Rectal smooth muscle tissue (tissue), 1 donor: ENCODE data around the gene CABLES2.

Source experiments
- H3K27ac ChIP-seq: one replicate; pipeline ENCODE4 v1.7.0; 2013; ENCODE audit warnings: low read depth, low read length, inconsistent platforms
- H3K27me3 ChIP-seq: one replicate; pipeline ENCODE4 v1.7.0; 2013; ENCODE audit warnings: low read length; ENCODE audit not compliant: control insufficient read depth, insufficient read depth
- H3K36me3 ChIP-seq: one replicate; pipeline ENCODE4 v1.7.0; 2013; ENCODE audit warnings: low read length; ENCODE audit not compliant: control insufficient read depth, insufficient read depth
- H3K4me1 ChIP-seq: one replicate; pipeline ENCODE4 v1.7.0; 2013; ENCODE audit warnings: low read length; ENCODE audit not compliant: control insufficient read depth, insufficient read depth
- H3K4me3 ChIP-seq: one replicate; pipeline ENCODE4 v1.7.0; 2013; ENCODE audit warnings: low read length
- H3K9ac ChIP-seq: one replicate; pipeline ENCODE4 v1.7.0; 2013; ENCODE audit warnings: low read length

The CABLES2 gene

GRCh38 chr20:62392621-62393334, 14.3 kb downstream of the CABLES2 start:
- Histone ChIP-seq H3K27ac (no peak overlapping the region), H3K27me3 (no peaks in the 10 kb centered on the region), H3K36me3 (peaks cover 17% of the 10 kb centered on the region)

GRCh38 chr20:62392077-62392418, 15.0 kb downstream of the CABLES2 start:
- H3K9ac ChIP-seq = no peak overlapping the region
- no peak overlapping the region for H3K4me3 ChIP-seq
- no peak overlapping the region for H3K27ac ChIP-seq
- H3K4me1 ChIP-seq = peaks cover 5% of the 10 kb centered on the region
- peaks cover 14% of the 10 kb centered on the region for H3K36me3 ChIP-seq
- H3K27me3 ChIP-seq = no peaks in the 10 kb centered on the region

More at GRCh38 chr20:62392621-62393334, 14.3 kb downstream of the CABLES2 start:
- Histone ChIP-seq H3K4me3 (no peak overlapping the region), H3K9ac (no peak overlapping the region), H3K4me1 (peaks cover under 1% of the 10 kb centered on the region)

GRCh38 chr20:62391165-62392076, 15.7 kb downstream of the CABLES2 start:
- Histone ChIP-seq H3K4me3 (no peak overlapping the region), H3K36me3 (peaks cover 14% of the 10 kb centered on the region), H3K4me1 (peaks cover 5% of the 10 kb centered on the region), H3K27ac (no peak overlapping the region), H3K9ac (no peak overlapping the region), H3K27me3 (no peaks in the 10 kb centered on the region)

GRCh38 chr20:62390317-62391164, 16.5 kb downstream of the CABLES2 start:
- Histone ChIP-seq H3K27ac (no peak overlapping the region), H3K27me3 (no peaks in the 10 kb centered on the region), H3K9ac (no peak overlapping the region), H3K4me1 (peaks cover 9% of the 10 kb centered on the region), H3K36me3 (peaks cover 14% of the 10 kb centered on the region), H3K4me3 (no peak overlapping the region)

- no peaks in the 10 kb centered on the region for H3K27me3 ChIP-seq
- no peak overlapping the region for H3K27ac ChIP-seq
- no peak overlapping the region for H3K4me3 ChIP-seq
- peaks cover 12% of the 10 kb centered on the region for H3K4me1 ChIP-seq
- H3K36me3 ChIP-seq = peaks cover 14% of the 10 kb centered on the region
- H3K9ac ChIP-seq = no peak overlapping the region
These were observed 17.4 kb downstream of the CABLES2 start for GRCh38 chr20:62389601-62390087.

- Histone ChIP-seq H3K27ac (no peak overlapping the region), H3K27me3 (no peaks in the 10 kb centered on the region), H3K36me3 (peaks cover 14% of the 10 kb centered on the region), H3K4me1 (peaks cover 12% of the 10 kb centered on the region), H3K4me3 (no peak overlapping the region), H3K9ac (no peak overlapping the region)
These were observed 18.1 kb downstream of the CABLES2 start for GRCh38 chr20:62388839-62389600.

GRCh38 chr20:62387933-62388635, 19.0 kb downstream of the CABLES2 start:
- Histone ChIP-seq H3K9ac (peak overlapping the region; percentile 70), H3K4me3 (peak overlapping the region; percentile 91), H3K36me3 (peaks cover 14% of the 10 kb centered on the region), H3K27ac (no peak overlapping the region), H3K4me1 (peaks cover 12% of the 10 kb centered on the region), H3K27me3 (no peaks in the 10 kb centered on the region)

GRCh38 chr20:62387219-62387913, 19.7 kb downstream of the CABLES2 start:
- Histone ChIP-seq H3K9ac (peak overlapping the region; percentile 70), H3K4me3 (peak overlapping the region; percentile 91), H3K27ac (peak overlapping the region; percentile 94), H3K4me1 (peaks cover 15% of the 10 kb centered on the region), H3K27me3 (no peaks in the 10 kb centered on the region), H3K36me3 (peaks cover 15% of the 10 kb centered on the region)

- Histone ChIP-seq H3K4me3 (peak within 1 kb of the TSS; percentile 96), H3K36me3 (peaks cover 20% of the 10 kb centered on the region), H3K4me1 (peaks cover 17% of the 10 kb centered on the region), H3K27me3 (no peaks in the 10 kb centered on the region), H3K27ac (peak within 1 kb of the TSS; percentile 94), H3K9ac (peak within 1 kb of the TSS; percentile 93)
These were observed 20.5 kb downstream of the CABLES2 start, which contains the start of gene RPS21 for GRCh38 chr20:62386383-62387218. RPS21 (plus strand) TSS chr20:62387103; CDS start chr20:62387339, 236 bp downstream.
